HG02642 (cell line): ENCODE data around the gene LRRC49.
"Not testable (repeated sequence)": the region's sequence is repeated elsewhere in the genome, so short reads cannot be mapped to it uniquely, and the experiment has no call there.

ENCODE experiments used
- ATAC-seq: cut with Tn5 transposase; IDR thresholded peaks from one replicate; pipeline ENCODE4 v1.9.1; 2021; ENCODE audit warnings: mild to moderate bottlenecking; ENCODE audit not compliant: unreplicated experiment, poor library complexity

LRRC49 gene

GRCh38 chr15:70916531-70916930, 23.9 kb downstream of the LRRC49 start:
- no peak for ATAC-seq

GRCh38 chr15:70917955-70918354, 25.3 kb downstream of the LRRC49 start:
- no peak for ATAC-seq

- no peak for ATAC-seq
Measured at GRCh38 chr15:70920981-70921696, 28.5 kb downstream of the LRRC49 start.

- ATAC-seq: no peak
Measured at GRCh38 chr15:70922119-70922518, 29.5 kb downstream of the LRRC49 start.

DNA sequence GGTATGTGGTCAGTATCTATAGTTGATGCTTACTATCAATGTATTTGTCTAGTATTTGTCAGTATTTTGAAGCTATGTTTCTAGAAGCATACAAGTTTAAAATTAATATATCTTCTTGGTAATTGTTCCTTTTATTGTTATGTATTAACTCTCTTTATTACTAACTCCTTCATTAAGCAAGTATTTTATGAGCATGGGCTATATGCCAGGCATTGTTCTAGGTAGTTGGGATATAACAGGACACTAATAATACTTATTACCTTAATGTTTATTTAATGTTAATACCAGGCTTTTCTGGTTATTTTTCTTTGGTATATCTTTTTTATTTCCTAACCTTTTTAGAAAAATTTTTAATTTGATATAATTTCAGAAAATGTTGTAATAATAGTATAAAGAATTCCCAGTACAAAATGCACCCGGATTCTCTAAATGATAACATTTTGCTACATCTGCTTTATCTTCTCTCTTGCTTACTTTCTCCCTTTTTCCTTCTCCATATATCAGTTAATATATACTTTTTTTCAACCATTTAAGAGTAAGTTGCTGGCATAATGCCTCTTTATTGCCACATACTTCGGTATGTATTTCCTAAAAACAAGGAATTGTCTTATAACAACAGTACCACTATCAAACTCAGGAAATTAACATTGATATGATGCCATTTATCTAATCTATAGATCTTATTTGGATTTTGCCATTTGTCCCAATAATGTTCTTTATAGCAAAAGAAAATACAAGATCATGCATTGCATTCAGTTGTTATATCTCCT, 30.9 kb downstream of the LRRC49 start:
- ATAC-seq: no peak

DNA sequence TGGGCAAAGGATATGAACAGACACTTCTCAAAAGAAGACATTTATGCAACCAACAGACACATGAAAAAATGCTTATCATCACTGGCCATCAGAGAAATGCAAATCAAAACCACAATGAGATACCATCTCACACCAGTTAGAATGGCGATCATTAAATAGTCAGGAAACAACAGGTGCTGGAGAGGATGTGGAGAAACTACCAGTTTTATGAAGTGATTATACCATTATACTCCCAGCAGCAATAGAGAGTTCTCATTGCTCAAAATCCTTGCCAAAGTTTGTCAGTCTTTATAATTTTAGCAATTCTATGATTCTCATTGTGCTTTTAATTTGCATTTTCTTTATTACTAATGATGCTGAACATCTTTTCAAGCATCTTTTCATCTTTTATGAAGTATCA, 34.3 kb downstream of the LRRC49 start:
- not testable (repeated sequence) for ATAC-seq

DNA sequence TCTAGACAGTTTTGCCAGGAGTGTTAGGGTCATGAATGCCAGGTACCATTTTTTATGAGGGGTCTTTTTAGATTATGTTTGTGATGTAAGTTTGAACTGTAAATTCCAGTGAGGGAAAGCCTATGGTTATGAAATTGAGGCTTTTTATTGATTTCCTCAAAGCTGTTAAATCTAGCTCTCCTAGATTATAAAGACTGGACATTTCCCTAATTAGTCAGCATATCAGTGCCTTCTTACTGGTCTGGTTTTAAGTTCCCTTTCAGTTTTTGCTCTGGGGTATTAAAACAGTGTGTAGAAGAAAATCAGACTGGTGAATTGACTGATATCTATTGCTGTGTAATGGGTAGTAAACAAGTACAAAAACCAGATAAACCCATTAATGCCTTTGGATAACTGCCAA, 39.2 kb downstream of the LRRC49 start:
- ATAC-seq: no peak

GRCh38 chr15:70932397-70932796, 39.8 kb downstream of the LRRC49 start:
- ATAC-seq: no peak

DNA sequence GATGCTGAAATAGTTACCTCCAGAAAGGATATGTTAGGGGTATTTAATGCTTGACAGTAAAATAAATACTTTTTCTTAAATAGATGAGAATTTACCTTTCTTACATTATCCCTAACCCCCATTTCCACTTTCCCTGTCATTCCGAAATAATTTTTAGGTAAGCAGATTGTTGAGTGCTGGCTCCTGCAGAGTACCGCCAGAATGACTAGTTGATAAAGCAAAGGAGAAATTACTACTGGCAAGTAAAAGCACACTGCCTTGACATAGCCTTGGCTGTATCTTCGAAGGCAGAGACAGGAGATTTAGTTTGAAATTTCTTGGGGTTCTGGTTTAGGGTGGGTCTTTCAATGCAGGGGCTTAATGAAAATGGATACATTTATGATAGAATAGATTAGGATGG, 40.8 kb downstream of the LRRC49 start:
- ATAC-seq: no peak

DNA sequence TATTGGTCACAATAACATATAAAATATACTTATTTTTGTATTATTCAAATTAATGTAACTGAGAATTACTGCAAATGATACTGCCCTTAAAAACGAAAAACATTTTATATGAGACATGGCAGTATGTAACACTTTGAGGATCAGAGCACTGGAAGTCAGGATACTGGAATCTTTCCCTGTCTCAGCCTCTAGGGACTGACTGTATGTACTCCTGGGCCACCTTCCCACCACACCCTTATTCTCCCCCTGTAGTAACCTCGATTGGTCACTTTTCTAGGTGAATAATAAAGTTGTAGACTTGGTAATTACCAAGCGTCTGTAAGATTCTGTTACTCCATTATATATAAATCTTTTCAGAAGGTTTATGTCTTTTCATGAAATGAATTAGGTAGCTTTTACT, 43.0 kb downstream of the LRRC49 start:
- no peak for ATAC-seq

- ATAC-seq: no peak
Measured at GRCh38 chr15:70936326-70936725, 43.7 kb downstream of the LRRC49 start.

DNA sequence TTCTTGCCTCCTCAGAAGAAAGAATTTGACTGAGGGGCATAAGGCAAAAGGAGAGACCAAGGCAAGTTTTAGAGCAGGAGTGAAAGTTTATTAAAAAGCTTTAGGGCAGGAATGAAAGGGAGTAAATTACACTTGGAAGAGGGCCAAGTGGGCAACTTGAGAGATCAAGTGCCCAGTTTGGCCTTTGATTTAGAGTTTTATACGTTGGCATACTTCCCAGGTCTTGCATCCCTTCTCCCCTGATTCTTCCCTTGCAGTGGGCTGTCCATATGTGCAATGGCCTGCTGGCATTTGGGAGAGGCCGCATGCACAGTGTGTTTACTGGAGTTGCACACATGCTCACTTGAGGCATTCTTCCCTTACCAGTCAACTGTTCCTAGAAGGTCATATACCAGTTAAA, 50.7 kb downstream of the LRRC49 start:
- ATAC-seq: not testable (repeated sequence)

- ATAC-seq: no peak
Measured at GRCh38 chr15:70947351-70948335, 55.0 kb downstream of the LRRC49 start.

DNA sequence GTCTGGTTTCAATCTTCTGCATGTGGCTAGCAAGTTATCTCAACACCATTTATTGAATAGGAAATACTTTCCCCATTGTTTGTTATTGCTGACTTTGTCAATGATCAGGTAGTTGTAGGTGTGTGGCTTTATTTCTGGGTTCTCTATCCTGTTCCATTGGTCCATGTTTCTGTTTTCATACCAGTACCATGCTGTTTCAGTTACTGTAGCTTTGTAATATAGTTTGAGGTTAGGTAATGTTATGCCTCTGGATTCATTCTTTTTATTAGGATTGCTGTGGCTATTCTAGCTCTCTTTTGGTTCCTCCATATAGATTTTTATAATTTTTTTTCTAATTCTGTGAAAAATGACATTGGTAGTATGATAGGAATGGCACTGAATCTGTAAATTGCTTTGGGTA, 58.3 kb downstream of the LRRC49 start:
- no peak for ATAC-seq

DNA sequence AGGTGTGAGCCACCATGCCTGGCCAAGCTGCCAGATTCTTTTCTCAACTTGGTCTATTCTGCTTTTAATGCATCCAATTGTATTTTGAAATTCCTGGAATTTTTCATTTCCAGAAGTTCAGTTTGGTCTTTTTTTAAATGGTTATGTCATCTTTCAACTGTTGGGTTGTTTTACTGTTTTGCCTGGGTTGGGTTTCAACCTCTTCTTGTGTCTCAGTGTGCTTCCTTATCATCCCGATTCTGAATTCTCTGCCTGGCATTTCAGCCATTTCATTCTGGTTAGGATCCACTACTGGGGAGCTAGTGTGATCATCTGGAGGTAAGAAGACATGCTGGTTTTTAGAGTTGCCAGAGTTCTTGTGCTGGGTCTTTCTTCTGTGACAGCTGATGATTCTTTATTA, 61.5 kb downstream of the LRRC49 start:
- no peak for ATAC-seq

DNA sequence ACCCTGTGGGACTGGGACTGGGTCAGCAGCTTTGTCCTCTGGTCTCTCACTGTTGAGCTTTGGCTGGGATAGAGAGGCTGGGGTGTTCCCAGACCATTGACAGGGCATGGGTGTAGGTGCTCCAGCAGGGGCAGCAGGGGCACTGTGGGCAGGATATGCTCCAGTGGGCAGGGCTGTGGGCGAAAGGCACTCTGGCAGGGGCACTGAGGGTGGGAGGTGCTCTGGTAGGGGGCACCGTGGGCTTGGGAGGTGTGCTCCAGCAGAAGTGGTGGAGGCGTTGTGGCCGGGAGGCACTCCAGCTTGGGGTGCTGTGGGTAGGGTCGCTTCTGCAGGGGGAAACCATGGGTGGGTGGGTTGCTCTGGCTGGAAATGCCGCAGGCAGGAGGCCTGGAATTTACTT, 62.1 kb downstream of the LRRC49 start:
- ATAC-seq: no peak

GRCh38 chr15:70955151-70955550, 62.5 kb downstream of the LRRC49 start:
- no peak for ATAC-seq

DNA sequence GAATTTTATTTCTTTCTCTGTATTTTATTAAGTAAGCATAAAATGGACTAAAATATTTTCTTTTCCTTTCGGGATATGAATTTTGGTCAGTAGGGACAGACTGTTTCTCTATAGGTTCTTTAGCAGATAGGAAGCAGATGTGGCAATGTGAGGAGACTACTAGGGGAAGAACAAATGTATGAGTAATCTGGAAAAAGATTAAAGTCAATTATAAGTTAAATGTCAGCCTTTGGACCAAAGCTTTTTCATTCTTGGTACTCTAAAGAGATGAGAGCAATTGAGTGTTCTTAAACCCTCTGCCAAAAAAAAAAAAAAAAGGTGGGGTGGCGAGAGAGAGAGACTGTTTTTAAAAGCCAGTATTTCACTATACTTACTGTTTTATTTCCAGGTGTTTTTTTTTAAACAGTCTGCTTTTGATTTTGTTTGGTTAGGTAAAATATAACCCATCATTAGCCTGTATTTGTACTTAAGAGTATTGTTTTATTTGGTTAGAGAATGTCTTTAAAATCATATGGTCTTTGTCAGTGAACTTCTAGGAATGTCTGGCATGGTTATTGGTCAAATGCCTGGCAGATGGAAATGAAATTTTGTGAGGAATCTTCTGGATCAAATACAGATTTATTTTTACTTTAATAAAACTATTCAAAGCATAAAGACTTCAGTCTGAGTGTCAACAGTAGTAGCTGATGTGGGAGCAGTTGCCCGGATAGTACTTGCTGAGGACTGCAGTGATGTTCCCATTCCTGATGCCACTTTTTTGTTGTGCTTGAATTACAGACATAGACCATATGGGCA, 63.8 kb downstream of the LRRC49 start:
- ATAC-seq: no peak

GRCh38 chr15:70962084-70962483, 69.5 kb downstream of the LRRC49 start:
- no peak for ATAC-seq

DNA sequence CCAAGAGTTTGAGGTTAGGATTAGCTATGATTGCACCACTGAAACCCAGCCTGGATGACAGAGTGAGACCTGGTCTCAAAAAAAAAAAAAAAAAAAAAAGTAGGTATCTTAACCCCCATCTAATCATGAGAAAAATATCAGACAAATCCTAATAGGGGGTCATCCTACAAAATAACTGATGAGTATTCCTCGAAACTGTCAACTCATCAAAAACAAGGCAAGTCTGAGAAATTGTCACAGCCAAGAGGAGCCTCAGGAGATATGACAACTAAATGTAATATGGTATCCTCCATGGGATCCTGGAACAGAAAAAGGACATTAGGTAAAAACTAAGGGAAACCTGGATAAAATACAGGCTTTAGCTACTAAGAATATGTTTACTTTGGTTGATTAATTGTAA, 70.6 kb downstream of the LRRC49 start:
- ATAC-seq: no peak
